ENCODE results near the gene DENND5A.
"Not testable (repeated sequence)": the region's sequence is repeated elsewhere in the genome, so short reads cannot be mapped to it uniquely, and the experiment has no call there.

The DENND5A gene

GRCh38 chr11:9230296-9230695 is 34.9 kb downstream of the DENND5A start:
- H3K4me2 ChIP-seq (ENCODE audit: insufficient read depth, low read length): no peak overlapping the region
- no peaks in the 10 kb centered on the region for H4K20me1 ChIP-seq (ENCODE audit: insufficient read depth, low read length)
- H3K27me3 ChIP-seq (ENCODE audit: insufficient read depth, low read length, poor library complexity): peaks cover 3% of the 10 kb centered on the region
- H3K9me3 ChIP-seq (ENCODE audit: insufficient read depth, low read length, severe bottlenecking): peaks cover 6% of the 10 kb centered on the region
- H3K9ac ChIP-seq (ENCODE audit: low read depth, low read length): no peak overlapping the region
- no peaks in the 10 kb centered on the region for H3K79me2 ChIP-seq (ENCODE audit: insufficient read depth, low read length)
- H3K4me3 ChIP-seq (ENCODE audit: low read depth in 1 of 2, low read length in 2 of 2): no peak overlapping the region
- no peak overlapping the region for H2AFZ ChIP-seq (ENCODE audit: low read depth, low read length)
- no peak for TF ChIP-seq EZH2 (IDR thresholded peaks at IDR 0.05; ENCODE audit: borderline replicate concordance, low read depth, low read length, severe bottlenecking)
- TF ChIP-seq CTCF (IDR thresholded peaks at IDR 0.05; ENCODE audit: borderline replicate concordance, extremely low read depth, low read length, poor library complexity, severe bottlenecking): no peak
- H3K36me3 ChIP-seq (ENCODE audit: insufficient read depth, low read length): no peaks in the 10 kb centered on the region
- peaks cover 9% of the 10 kb centered on the region for H3K4me1 ChIP-seq (ENCODE audit: insufficient read depth, low read length)
- no peak for DNase-seq
- ATAC-seq (ENCODE audit: insufficient read depth, low read depth): no peak
- no peak overlapping the region for H3K27ac ChIP-seq (ENCODE audit: low read length)

- Histone ChIP-seq H3K27me3 (ENCODE audit: insufficient read depth, low read length, poor library complexity) (peaks cover 3% of the 10 kb centered on the region), H3K9me3 (ENCODE audit: insufficient read depth, low read length, severe bottlenecking) (no peaks in the 10 kb centered on the region), H3K4me2 (ENCODE audit: insufficient read depth, low read length) (no peak overlapping the region), H3K79me2 (ENCODE audit: insufficient read depth, low read length) (no peaks in the 10 kb centered on the region), H3K27ac (ENCODE audit: low read length) (no peak overlapping the region), H3K4me1 (ENCODE audit: insufficient read depth, low read length) (peaks cover 9% of the 10 kb centered on the region), H4K20me1 (ENCODE audit: insufficient read depth, low read length) (no peaks in the 10 kb centered on the region), H3K4me3 (ENCODE audit: low read depth in 1 of 2, low read length in 2 of 2) (no peak overlapping the region), H3K36me3 (ENCODE audit: insufficient read depth, low read length) (no peaks in the 10 kb centered on the region), H2AFZ (ENCODE audit: low read depth, low read length) (no peak overlapping the region), H3K9ac (ENCODE audit: low read depth, low read length) (no peak overlapping the region)
- ATAC-seq (ENCODE audit: insufficient read depth, low read depth) (no peak), DNase-seq (no peak)
- TF ChIP-seq CTCF (IDR thresholded peaks at IDR 0.05; ENCODE audit: borderline replicate concordance, extremely low read depth, low read length, poor library complexity, severe bottlenecking) (no peak), EZH2 (IDR thresholded peaks at IDR 0.05; ENCODE audit: borderline replicate concordance, low read depth, low read length, severe bottlenecking) (no peak)
Measured at GRCh38 chr11:9228091-9228490, 37.1 kb downstream of the DENND5A start.

- no peak for DNase-seq
- no peak overlapping the region for H3K27ac ChIP-seq (ENCODE audit: low read length)
- no peak for ATAC-seq (ENCODE audit: insufficient read depth, low read depth)
- H3K4me3 ChIP-seq (ENCODE audit: low read depth in 1 of 2, low read length in 2 of 2): no peak overlapping the region
- no peaks in the 10 kb centered on the region for H3K79me2 ChIP-seq (ENCODE audit: insufficient read depth, low read length)
- H3K4me2 ChIP-seq (ENCODE audit: insufficient read depth, low read length): no peak overlapping the region
- no peak overlapping the region for H3K9ac ChIP-seq (ENCODE audit: low read depth, low read length)
- no peak overlapping the region for H2AFZ ChIP-seq (ENCODE audit: low read depth, low read length)
- no peaks in the 10 kb centered on the region for H4K20me1 ChIP-seq (ENCODE audit: insufficient read depth, low read length)
- no peaks in the 10 kb centered on the region for H3K4me1 ChIP-seq (ENCODE audit: insufficient read depth, low read length)
- H3K27me3 ChIP-seq (ENCODE audit: insufficient read depth, low read length, poor library complexity): peaks cover 3% of the 10 kb centered on the region
- H3K9me3 ChIP-seq (ENCODE audit: insufficient read depth, low read length, severe bottlenecking): no peaks in the 10 kb centered on the region
- TF ChIP-seq CTCF (IDR thresholded peaks at IDR 0.05; ENCODE audit: borderline replicate concordance, extremely low read depth, low read length, poor library complexity, severe bottlenecking) (no peak), EZH2 (IDR thresholded peaks at IDR 0.05; ENCODE audit: borderline replicate concordance, low read depth, low read length, severe bottlenecking) (no peak)
- no peaks in the 10 kb centered on the region for H3K36me3 ChIP-seq (ENCODE audit: insufficient read depth, low read length)
Measured at GRCh38 chr11:9225748-9226298, 39.3 kb downstream of the DENND5A start.

- no peaks in the 10 kb centered on the region for H3K9me3 ChIP-seq (ENCODE audit: insufficient read depth, low read length, severe bottlenecking)
- no peak overlapping the region for H3K9ac ChIP-seq (ENCODE audit: low read depth, low read length)
- TF ChIP-seq EZH2 (IDR thresholded peaks at IDR 0.05; ENCODE audit: borderline replicate concordance, low read depth, low read length, severe bottlenecking) (no peak), CTCF (IDR thresholded peaks at IDR 0.05; ENCODE audit: borderline replicate concordance, extremely low read depth, low read length, poor library complexity, severe bottlenecking) (no peak)
- no peak for ATAC-seq (ENCODE audit: insufficient read depth, low read depth)
- no peak overlapping the region for H3K4me2 ChIP-seq (ENCODE audit: insufficient read depth, low read length)
- no peaks in the 10 kb centered on the region for H3K4me1 ChIP-seq (ENCODE audit: insufficient read depth, low read length)
- H4K20me1 ChIP-seq (ENCODE audit: insufficient read depth, low read length): no peaks in the 10 kb centered on the region
- H2AFZ ChIP-seq (ENCODE audit: low read depth, low read length): no peak overlapping the region
- H3K36me3 ChIP-seq (ENCODE audit: insufficient read depth, low read length): no peaks in the 10 kb centered on the region
- no peak overlapping the region for H3K4me3 ChIP-seq (ENCODE audit: low read depth in 1 of 2, low read length in 2 of 2)
- H3K27me3 ChIP-seq (ENCODE audit: insufficient read depth, low read length, poor library complexity): no peaks in the 10 kb centered on the region
- no peak overlapping the region for H3K27ac ChIP-seq (ENCODE audit: low read length)
- H3K79me2 ChIP-seq (ENCODE audit: insufficient read depth, low read length): no peaks in the 10 kb centered on the region
- no peak for DNase-seq
Measured at GRCh38 chr11:9222654-9223053, 42.5 kb downstream of the DENND5A start.

- not testable (repeated sequence) for H4K20me1 ChIP-seq (ENCODE audit: insufficient read depth, low read length); H2AFZ ChIP-seq (ENCODE audit: low read depth, low read length); H3K79me2 ChIP-seq (ENCODE audit: insufficient read depth, low read length); H3K9ac ChIP-seq (ENCODE audit: low read depth, low read length); H3K27ac ChIP-seq (ENCODE audit: low read length); H3K9me3 ChIP-seq (ENCODE audit: insufficient read depth, low read length, severe bottlenecking); H3K4me3 ChIP-seq (ENCODE audit: low read depth in 1 of 2, low read length in 2 of 2); H3K36me3 ChIP-seq (ENCODE audit: insufficient read depth, low read length); H3K27me3 ChIP-seq (ENCODE audit: insufficient read depth, low read length, poor library complexity); DNase-seq; ATAC-seq (ENCODE audit: insufficient read depth, low read depth); H3K4me2 ChIP-seq (ENCODE audit: insufficient read depth, low read length); H3K4me1 ChIP-seq (ENCODE audit: insufficient read depth, low read length)
Measured at GRCh38 chr11:9220853-9221252, 44.3 kb downstream of the DENND5A start.
